ENCODE results near the gene POFUT2.

The POFUT2 gene

GRCh38 chr21:45227735-45228134 is 60.0 kb downstream of the POFUT2 start:
- 89% methylated on average over 10 of the region's 10 CpGs for WGBS
- Histone ChIP-seq H3K36me3 (ENCODE audit: insufficient read depth, low read length) (no peaks in the 10 kb centered on the region), H3K27ac (ENCODE audit: low read depth, low read length) (no peak overlapping the region), H3K9ac (ENCODE audit: low read depth, low read length) (no peak overlapping the region), H3K9me3 (ENCODE audit: insufficient read depth, low read depth, low read length) (no peaks in the 10 kb centered on the region), H3K27me3 (ENCODE audit: insufficient read depth, low read length) (no peaks in the 10 kb centered on the region), H3K4me1 (ENCODE audit: insufficient read depth, low read length) (no peaks in the 10 kb centered on the region; the same call in 1 of the 2 replicates), H3K4me3 (ENCODE audit: low read length) (no peak overlapping the region)

DNA sequence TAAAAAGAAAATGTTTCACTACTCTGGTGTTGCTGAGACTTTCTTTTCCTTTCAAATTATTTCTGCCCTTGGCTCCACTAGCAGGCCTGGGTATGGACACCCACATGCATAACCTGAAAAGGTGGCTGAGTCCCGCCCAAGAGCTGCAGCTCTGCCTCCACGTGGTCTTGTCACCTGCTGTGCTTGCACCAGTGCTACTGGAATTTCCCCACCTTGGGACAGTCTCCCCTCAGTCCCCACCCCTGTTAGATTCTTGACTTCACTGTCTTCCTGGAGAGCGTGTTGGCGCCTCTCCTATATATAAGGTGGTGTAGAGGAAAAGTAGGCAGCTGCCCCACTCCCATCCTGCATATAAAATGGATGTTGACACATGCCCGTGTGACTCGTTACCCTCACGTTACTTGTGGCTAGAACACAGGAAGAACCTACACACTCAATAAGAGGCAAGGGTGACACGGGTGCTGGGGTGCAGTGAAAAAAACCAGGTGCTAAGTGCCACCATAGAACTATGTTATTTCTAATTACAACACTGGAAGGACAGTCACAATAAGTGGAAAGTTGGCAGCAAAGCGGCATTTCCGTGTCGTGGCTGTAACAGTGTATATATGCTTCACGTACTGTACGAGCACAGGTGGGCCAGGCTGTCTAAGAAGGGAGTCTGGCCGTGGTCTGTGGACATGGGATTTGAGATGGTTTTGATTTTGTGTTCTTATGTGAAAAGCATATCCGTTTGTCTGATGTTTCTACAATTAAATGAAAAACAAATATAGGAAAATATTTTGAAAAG is 61.0 kb downstream of the POFUT2 start:
- no peaks in the 10 kb centered on the region; the same call in 1 of the 2 replicates for H3K4me1 ChIP-seq (ENCODE audit: insufficient read depth, low read length)
- H3K9ac ChIP-seq (ENCODE audit: low read depth, low read length), result no peak overlapping the region
- no peak overlapping the region for H3K4me3 ChIP-seq (ENCODE audit: low read length)
- no peak overlapping the region for H3K27ac ChIP-seq (ENCODE audit: low read depth, low read length)
- no peaks in the 10 kb centered on the region for H3K36me3 ChIP-seq (ENCODE audit: insufficient read depth, low read length)
- WGBS, result 76% methylated on average over 12 of the region's 15 CpGs
- H3K27me3 ChIP-seq (ENCODE audit: insufficient read depth, low read length), result no peaks in the 10 kb centered on the region
- no peaks in the 10 kb centered on the region for H3K9me3 ChIP-seq (ENCODE audit: insufficient read depth, low read depth, low read length)

GRCh38 chr21:45225741-45226327 is 61.9 kb downstream of the POFUT2 start:
- Histone ChIP-seq H3K9me3 (ENCODE audit: insufficient read depth, low read depth, low read length) (no peaks in the 10 kb centered on the region), H3K9ac (ENCODE audit: low read depth, low read length) (no peak overlapping the region), H3K36me3 (ENCODE audit: insufficient read depth, low read length) (no peaks in the 10 kb centered on the region), H3K4me1 (ENCODE audit: insufficient read depth, low read length) (no peaks in the 10 kb centered on the region; the same call in 1 of the 2 replicates), H3K27ac (ENCODE audit: low read depth, low read length) (no peak overlapping the region), H3K4me3 (ENCODE audit: low read length) (no peak overlapping the region), H3K27me3 (ENCODE audit: insufficient read depth, low read length) (no peaks in the 10 kb centered on the region)
- WGBS, result 93% methylated on average over 16 of the region's 16 CpGs

GRCh38 chr21:45225041-45225740 is 62.5 kb downstream of the POFUT2 start:
- no peak overlapping the region for H3K4me3 ChIP-seq (ENCODE audit: low read length)
- no peaks in the 10 kb centered on the region for H3K9me3 ChIP-seq (ENCODE audit: insufficient read depth, low read depth, low read length)
- H3K4me1 ChIP-seq (ENCODE audit: insufficient read depth, low read length), result no peaks in the 10 kb centered on the region; the same call in 1 of the 2 replicates
- no peaks in the 10 kb centered on the region for H3K36me3 ChIP-seq (ENCODE audit: insufficient read depth, low read length)
- H3K27ac ChIP-seq (ENCODE audit: low read depth, low read length), result no peak overlapping the region
- WGBS, result 92% methylated on average over 11 of the region's 11 CpGs
- no peaks in the 10 kb centered on the region for H3K27me3 ChIP-seq (ENCODE audit: insufficient read depth, low read length)
- H3K9ac ChIP-seq (ENCODE audit: low read depth, low read length), result no peak overlapping the region

GRCh38 chr21:45224189-45224938 is 63.3 kb downstream of the POFUT2 start:
- H3K27ac ChIP-seq (ENCODE audit: low read depth, low read length), result no peak overlapping the region
- H3K4me1 ChIP-seq (ENCODE audit: insufficient read depth, low read length), result peaks cover 3% of the 10 kb centered on the region
- 93% methylated on average over 24 of the region's 24 CpGs for WGBS

DNA sequence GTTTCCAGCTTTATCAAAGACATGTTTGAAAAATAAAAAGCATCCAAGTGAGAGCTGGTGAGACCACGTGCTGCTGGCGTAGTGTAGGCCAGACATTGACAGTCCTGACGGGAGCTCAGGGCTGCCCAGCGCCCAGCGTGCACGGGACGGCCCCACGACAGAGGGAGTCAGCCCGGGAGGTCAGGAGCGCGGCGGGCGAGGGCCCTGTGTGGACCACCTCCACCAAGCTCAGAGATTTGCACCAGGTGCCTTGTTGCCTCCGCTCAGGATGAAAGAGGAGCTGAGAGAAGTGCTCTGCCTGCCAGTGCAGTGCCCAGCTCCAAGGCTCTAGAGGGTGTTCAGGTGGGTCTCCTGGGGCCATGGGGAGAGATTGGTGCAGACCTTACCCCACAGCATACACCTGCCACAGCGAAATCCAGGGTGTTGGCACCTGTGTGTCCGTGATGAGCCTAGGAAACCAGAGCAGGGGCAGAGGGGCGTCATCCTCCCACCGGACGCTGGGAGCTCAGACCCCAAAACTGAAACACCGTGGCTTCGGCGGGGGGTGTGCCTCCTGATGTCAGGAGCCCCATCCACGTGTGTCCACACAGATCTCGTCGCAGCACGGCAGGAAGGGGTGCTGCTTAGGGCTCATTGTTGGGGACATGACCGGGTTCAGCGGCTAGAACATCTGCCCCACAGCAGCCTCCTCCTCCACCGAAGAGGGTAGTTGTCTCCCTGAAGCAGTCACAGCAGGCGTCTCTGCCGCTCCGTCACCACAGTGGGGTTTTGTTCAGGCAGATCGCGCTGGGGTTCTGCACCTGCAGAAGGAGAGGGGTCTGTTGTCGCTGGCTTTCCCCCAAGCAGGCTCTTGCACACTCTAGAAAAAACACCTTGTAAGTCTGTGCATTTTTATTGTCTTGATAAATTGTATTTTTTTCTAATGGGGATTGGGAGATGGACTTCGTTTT is 64.2 kb downstream of the POFUT2 start:
- no peak overlapping the region for H3K27ac ChIP-seq (ENCODE audit: low read depth, low read length)
- H3K4me3 ChIP-seq (ENCODE audit: low read length), result no peak overlapping the region
- H3K9me3 ChIP-seq (ENCODE audit: insufficient read depth, low read depth, low read length), result no peaks in the 10 kb centered on the region
- WGBS, result 93% methylated on average over 35 of the region's 36 CpGs
- H3K4me1 ChIP-seq (ENCODE audit: insufficient read depth, low read length), result peaks cover 3% of the 10 kb centered on the region
- no peak overlapping the region for H3K9ac ChIP-seq (ENCODE audit: low read depth, low read length)
- H3K27me3 ChIP-seq (ENCODE audit: insufficient read depth, low read length), result no peaks in the 10 kb centered on the region
- H3K36me3 ChIP-seq (ENCODE audit: insufficient read depth, low read length), result no peaks in the 10 kb centered on the region

More at GRCh38 chr21:45224189-45224938, 63.3 kb downstream of the POFUT2 start:
- Histone ChIP-seq H3K9me3 (ENCODE audit: insufficient read depth, low read depth, low read length) (no peaks in the 10 kb centered on the region), H3K27me3 (ENCODE audit: insufficient read depth, low read length) (no peaks in the 10 kb centered on the region), H3K4me3 (ENCODE audit: low read length) (no peak overlapping the region), H3K36me3 (ENCODE audit: insufficient read depth, low read length) (no peaks in the 10 kb centered on the region), H3K9ac (ENCODE audit: low read depth, low read length) (no peak overlapping the region)

DNA sequence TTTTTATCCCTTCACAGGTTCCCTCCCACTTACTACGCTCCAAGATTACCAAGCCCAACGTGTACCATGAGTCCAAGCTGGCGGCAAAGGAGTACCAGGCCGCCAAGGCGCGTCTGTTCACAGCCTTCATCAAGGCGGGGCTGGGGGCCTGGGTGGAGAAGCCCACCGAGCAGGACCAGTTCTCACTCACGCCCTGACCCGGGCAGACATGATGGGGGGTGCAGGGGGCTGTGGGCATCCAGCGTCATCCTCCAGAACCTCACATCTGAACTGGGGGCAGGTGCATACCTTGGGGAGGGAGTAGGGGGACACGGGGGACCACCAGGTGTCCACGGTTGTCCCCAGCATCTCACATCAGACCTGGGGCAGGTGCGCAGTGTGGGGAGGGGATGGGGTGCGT is 65.7 kb downstream of the POFUT2 start:
- WGBS, result 94% methylated on average over 15 of the region's 15 CpGs
- peaks cover 3% of the 10 kb centered on the region; the same call in 1 of the 2 replicates for H3K4me1 ChIP-seq (ENCODE audit: insufficient read depth, low read length)
- no peaks in the 10 kb centered on the region for H3K36me3 ChIP-seq (ENCODE audit: insufficient read depth, low read length)
- no peak overlapping the region for H3K4me3 ChIP-seq (ENCODE audit: low read length)
- no peak overlapping the region for H3K27ac ChIP-seq (ENCODE audit: low read depth, low read length)
- H3K9ac ChIP-seq (ENCODE audit: low read depth, low read length), result no peak overlapping the region
- H3K27me3 ChIP-seq (ENCODE audit: insufficient read depth, low read length), result no peaks in the 10 kb centered on the region
- peaks cover 6% of the 10 kb centered on the region; the same call in 1 of the 2 replicates for H3K9me3 ChIP-seq (ENCODE audit: insufficient read depth, low read depth, low read length)

GRCh38 chr21:45220714-45221490 is 66.8 kb downstream of the POFUT2 start:
- Histone ChIP-seq H3K4me1 (ENCODE audit: insufficient read depth, low read length) (peaks cover 3% of the 10 kb centered on the region; the same call in 1 of the 2 replicates), H3K9me3 (ENCODE audit: insufficient read depth, low read depth, low read length) (peaks cover 17% of the 10 kb centered on the region), H3K27me3 (ENCODE audit: insufficient read depth, low read length) (no peaks in the 10 kb centered on the region), H3K4me3 (ENCODE audit: low read length) (no peak overlapping the region), H3K36me3 (ENCODE audit: insufficient read depth, low read length) (no peaks in the 10 kb centered on the region), H3K27ac (ENCODE audit: low read depth, low read length) (no peak overlapping the region), H3K9ac (ENCODE audit: low read depth, low read length) (no peak overlapping the region)
- WGBS, result 95% methylated on average over 29 of the region's 29 CpGs

GRCh38 chr21:45220071-45220481 is 67.6 kb downstream of the POFUT2 start:
- WGBS, result 94% methylated on average over 4 of the region's 4 CpGs
- H3K27me3 ChIP-seq (ENCODE audit: insufficient read depth, low read length), result no peaks in the 10 kb centered on the region
- H3K4me3 ChIP-seq (ENCODE audit: low read length), result no peak overlapping the region
- peaks cover 3% of the 10 kb centered on the region; the same call in 1 of the 2 replicates for H3K4me1 ChIP-seq (ENCODE audit: insufficient read depth, low read length)
- H3K36me3 ChIP-seq (ENCODE audit: insufficient read depth, low read length), result no peaks in the 10 kb centered on the region
- H3K9ac ChIP-seq (ENCODE audit: low read depth, low read length), result no peak overlapping the region
- peaks cover 17% of the 10 kb centered on the region for H3K9me3 ChIP-seq (ENCODE audit: insufficient read depth, low read depth, low read length)
- H3K27ac ChIP-seq (ENCODE audit: low read depth, low read length), result no peak overlapping the region

All from HUES64 (cell line).